Vagina (tissue), 2 donors: Measurements from ENCODE around the gene NXPH1.

Experiments
- POLR2A ChIP-seq, 2 donors: fragments of 450-650 bp; IDR thresholded peaks; one replicate each; pipeline ENCODE4 v1.6.1; 2017; ENCODE audit warnings: antibody characterized with exemption in 2 of 2, mild to moderate bottlenecking in 2 of 2, moderate library complexity in 2 of 2
- POLR2AphosphoS5 ChIP-seq, 2 donors: sonication (generic); formaldehyde crosslinking; IDR thresholded peaks; one replicate each; pipeline ENCODE4 v1.9.0; 2017; ENCODE audit warnings: antibody characterized with exemption in 2 of 2, mild to moderate bottlenecking in 2 of 2, low read depth in 1 of 2; ENCODE audit not compliant: insufficient read depth in 1 of 2
- TF ChIP-seq, protein P1 (sequence below), 3 experiments: fragments of 450-650 bp in 2 of 3; fragments of 200-600 bp in 1 of 3; sonication (generic) in 1 of 3; IDR thresholded peaks; one replicate each; pipeline ENCODE4 v1.5.1; 2017 to 2019; ENCODE audit warnings: antibody characterized with exemption in 3 of 3, mild to moderate bottlenecking in 2 of 3, moderate library complexity in 2 of 3

DNA sequence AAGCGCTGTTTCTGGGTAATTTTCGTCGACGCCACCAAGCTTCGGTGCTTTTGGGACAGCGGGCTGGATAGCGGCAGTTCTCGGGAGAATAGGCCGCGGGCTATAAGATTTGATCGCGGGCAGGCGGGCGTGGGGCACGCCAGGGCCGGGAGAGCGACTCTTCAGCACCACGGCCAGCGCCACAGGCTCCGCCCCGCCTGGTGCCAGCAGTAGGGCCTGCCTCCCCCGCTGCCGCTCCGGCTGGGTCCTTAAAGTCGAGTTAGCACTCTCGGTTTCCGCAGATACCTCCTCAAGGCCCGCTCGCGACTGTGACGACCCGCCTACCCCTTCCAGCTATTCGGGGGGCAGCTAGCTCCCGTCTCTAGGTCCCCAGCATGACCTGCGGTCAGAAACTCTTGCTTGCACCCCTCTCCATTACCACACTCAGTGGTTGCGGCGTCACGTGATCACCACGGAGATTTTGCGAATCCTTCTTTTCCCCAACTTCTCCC, 9.4 kb downstream of the NXPH1 start:
- TF ChIP-seq, protein P1, sequence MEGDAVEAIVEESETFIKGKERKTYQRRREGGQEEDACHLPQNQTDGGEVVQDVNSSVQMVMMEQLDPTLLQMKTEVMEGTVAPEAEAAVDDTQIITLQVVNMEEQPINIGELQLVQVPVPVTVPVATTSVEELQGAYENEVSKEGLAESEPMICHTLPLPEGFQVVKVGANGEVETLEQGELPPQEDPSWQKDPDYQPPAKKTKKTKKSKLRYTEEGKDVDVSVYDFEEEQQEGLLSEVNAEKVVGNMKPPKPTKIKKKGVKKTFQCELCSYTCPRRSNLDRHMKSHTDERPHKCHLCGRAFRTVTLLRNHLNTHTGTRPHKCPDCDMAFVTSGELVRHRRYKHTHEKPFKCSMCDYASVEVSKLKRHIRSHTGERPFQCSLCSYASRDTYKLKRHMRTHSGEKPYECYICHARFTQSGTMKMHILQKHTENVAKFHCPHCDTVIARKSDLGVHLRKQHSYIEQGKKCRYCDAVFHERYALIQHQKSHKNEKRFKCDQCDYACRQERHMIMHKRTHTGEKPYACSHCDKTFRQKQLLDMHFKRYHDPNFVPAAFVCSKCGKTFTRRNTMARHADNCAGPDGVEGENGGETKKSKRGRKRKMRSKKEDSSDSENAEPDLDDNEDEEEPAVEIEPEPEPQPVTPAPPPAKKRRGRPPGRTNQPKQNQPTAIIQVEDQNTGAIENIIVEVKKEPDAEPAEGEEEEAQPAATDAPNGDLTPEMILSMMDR (IDR thresholded peaks at IDR 0.05): no peak
- TF ChIP-seq POLR2A (IDR thresholded peaks at IDR 0.05) (no peak), POLR2AphosphoS5 (IDR thresholded peaks at IDR 0.05; ENCODE audit: insufficient read depth in 1 of 2, low read depth in 1 of 2) (no peak)
